Retinal pigment epithelial cell (primary cell): Measurements from ENCODE around the gene POU2F1.

Experiments
- DNase-seq: peaks from one replicate; pipeline ENCODE4 v3.0.0-alpha.2; 2010; ENCODE audit warnings: low read depth
- H3K4me3 ChIP-seq: 2 replicates; pipeline ENCODE4 v1.5.1; 2011; ENCODE audit warnings: mild to moderate bottlenecking, low read length, control low read depth, moderate library complexity
- TF ChIP-seq, protein P1 (sequence below): conservative IDR thresholded peaks from 2 replicates; pipeline ENCODE4 v1.5.1; 2011; ENCODE audit warnings: low read depth, low read length, control low read depth, inconsistent platforms

POU2F1 gene

GRCh38 chr1:167331650-167332049 is 111.0 kb downstream of the POU2F1 start:
- DNase-seq, result no peak
- TF ChIP-seq, protein P1, sequence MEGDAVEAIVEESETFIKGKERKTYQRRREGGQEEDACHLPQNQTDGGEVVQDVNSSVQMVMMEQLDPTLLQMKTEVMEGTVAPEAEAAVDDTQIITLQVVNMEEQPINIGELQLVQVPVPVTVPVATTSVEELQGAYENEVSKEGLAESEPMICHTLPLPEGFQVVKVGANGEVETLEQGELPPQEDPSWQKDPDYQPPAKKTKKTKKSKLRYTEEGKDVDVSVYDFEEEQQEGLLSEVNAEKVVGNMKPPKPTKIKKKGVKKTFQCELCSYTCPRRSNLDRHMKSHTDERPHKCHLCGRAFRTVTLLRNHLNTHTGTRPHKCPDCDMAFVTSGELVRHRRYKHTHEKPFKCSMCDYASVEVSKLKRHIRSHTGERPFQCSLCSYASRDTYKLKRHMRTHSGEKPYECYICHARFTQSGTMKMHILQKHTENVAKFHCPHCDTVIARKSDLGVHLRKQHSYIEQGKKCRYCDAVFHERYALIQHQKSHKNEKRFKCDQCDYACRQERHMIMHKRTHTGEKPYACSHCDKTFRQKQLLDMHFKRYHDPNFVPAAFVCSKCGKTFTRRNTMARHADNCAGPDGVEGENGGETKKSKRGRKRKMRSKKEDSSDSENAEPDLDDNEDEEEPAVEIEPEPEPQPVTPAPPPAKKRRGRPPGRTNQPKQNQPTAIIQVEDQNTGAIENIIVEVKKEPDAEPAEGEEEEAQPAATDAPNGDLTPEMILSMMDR, result no peak
- no peak overlapping the region for H3K4me3 ChIP-seq

GRCh38 chr1:167332503-167332902 is 111.8 kb downstream of the POU2F1 start:
- TF ChIP-seq, protein P1, result no peak
- no peak for DNase-seq
- no peak overlapping the region for H3K4me3 ChIP-seq

DNA sequence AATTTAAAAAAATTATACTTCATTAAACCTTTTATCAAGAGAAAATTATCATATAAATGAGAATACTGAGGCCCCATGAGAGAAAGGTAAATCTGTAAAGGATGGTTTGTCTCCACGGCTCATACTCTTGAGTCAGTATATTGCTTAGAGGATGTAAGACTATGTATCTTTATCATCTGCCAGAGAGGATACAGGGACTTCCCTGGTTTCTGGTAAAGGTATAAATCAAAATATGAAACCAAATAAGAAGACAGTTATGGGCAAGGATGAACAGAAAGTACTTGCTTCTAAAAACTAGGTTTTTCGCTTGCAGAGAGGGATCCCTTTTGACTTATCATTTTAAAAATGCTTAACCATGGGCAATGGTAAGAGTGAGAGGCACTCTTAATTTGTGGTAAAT is 112.4 kb downstream of the POU2F1 start:
- no peak for DNase-seq
- TF ChIP-seq, protein P1, result no peak
- no peak overlapping the region for H3K4me3 ChIP-seq

DNA sequence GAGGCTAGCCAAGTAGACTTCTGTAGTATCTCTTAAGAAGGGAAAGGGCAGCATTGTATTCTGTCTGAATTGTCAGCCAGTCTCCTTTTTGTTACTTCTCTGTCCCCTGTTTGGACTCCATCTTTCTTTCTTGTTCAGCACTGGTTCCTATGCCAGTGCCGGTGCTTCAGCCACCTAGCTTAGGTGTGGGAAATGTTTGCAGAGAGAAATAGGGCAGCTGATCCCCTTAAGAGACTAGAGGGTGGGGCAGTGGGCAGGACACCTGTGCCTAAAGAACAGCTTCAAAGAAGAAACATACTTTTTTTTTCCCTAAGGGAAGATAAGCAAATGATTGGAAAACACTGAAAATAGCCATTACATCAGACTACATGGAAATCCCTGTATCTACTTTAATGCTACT is 113.0 kb downstream of the POU2F1 start:
- TF ChIP-seq, protein P1, result no peak
- no peak for DNase-seq
- H3K4me3 ChIP-seq, result no peak overlapping the region

DNA sequence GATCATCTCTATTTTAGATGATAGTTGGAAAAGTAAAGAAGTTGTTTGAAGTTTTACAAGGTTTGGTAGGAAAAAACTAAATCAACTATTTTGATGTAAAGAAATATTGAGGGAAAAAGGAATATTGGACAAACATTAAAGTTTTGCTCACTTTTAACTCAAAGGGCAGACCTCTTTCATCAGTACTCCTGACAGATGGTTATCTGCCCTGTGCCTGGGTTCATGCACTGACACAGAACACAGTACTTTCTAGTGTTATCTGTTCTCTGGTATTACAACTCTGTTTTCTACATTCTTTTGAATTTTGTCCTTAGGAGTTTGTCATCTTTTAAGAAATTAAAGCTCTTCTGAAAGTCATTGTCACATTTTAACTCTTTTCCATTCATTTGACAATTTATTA is 118.7 kb downstream of the POU2F1 start:
- no peak overlapping the region for H3K4me3 ChIP-seq
- TF ChIP-seq, protein P1, result no peak
- no peak for DNase-seq

DNA sequence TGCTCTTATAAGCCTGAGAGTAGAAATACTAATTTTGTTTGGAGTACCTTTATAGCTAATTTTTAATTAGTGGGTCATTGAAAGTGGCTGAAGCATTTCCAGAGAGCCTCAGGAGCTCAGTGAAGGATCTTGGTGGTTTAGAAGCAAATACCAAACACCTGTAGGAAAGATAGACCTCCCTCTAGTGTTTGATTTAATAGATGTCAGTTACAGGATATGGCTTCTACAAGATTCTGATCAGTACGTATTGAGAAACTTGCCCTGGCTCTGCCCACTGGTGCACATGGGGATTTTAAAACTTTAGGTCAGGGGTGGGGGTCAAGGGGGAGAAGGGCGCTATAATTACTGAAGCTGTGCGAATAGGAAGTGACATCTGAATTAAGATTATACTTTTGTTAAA is 122.2 kb downstream of the POU2F1 start:
- no peak for DNase-seq
- no peak overlapping the region for H3K4me3 ChIP-seq
- TF ChIP-seq, protein P1, result peak; percentile 33

DNA sequence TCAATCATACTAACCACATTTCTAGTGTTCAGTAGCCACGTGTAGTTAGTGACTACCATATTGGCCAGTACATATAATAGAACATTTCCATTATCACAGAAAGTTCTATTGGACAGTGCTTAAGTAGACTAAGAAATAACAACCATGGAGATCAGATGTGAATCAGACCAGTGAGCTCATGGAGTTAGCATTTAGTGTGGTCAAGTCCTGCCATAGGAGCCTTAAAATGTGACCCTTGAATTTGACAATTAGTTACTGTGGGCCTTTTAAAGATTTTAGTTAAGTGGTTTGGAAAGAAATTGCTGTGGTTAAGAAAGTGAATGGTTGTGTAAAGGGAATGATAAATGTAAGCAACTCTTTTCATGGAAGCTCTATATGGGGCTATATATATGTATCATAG is 123.4 kb downstream of the POU2F1 start:
- DNase-seq, result no peak
- TF ChIP-seq, protein P1, result no peak
- no peak overlapping the region for H3K4me3 ChIP-seq
